Dermis lymphatic vessel endothelial cell (primary cell): ENCODE measurements around the gene LRIT3. TPM values are rescaled to one million over a fixed set of nuclear protein-coding genes. Genes with fewer than 3 reads are reported as not detected.

Experiments
- total RNA-seq: library from RNA; depleted of rRNA; stranded (reverse); fragments of >200 nt; gene quantifications from 2 replicates; pipeline ENCODE4 v1.2.1, GENCODE V29; 2014

Gene LRIT3
- not detected in 2 replicates for total RNA-seq

DNA sequence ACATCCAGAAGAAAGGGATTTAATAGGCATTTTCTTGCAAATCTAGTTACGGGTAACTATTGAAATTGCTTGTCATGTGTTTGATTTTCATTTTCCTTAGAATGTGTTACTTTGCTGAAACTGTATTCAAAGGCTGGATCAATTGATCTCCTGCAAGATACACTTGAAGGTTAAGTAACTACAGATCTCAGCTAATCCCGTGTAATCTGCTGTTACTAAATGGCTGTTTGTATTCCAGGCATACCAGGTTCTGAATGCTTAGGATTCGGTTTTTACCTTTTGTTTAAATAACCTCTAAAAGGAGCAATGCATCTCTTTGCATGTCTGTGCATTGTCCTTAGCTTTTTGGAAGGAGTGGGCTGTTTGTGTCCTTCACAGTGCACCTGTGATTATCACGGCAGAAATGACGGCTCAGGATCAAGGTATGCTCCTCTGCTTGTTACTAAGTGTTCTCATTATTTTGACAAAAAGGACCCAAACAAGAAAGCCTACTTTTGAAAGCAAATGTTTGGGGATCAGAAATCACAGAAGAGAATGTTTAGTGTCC is at the start of gene LRIT3:
Gene LRIT3 (plus strand): TSS at position 212 of the 547 bp plus-strand sequence. CDS start 95 bp downstream, at position 307.

DNA sequence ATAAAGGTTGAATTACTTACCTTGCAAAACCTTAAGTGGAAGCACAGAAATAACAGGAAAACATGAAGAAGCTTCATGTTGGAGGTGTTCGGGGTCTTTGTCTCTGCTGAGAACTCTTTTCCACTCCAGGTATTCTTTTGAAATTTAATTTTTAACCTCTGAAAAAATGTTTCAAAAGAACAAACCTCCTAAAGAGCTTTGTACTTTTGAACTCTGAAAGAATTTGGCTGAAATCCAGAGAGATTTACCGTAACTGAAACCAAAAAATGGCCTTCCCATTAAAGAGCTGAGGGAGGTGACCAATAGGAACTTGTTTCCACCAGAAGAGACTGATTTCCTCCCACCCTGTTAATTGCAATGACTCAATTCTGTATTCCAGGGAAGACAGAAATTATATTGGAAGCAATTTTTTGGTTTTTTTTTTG is 46.0 kb upstream of the LRIT3 start, which contains the start of gene CFI:
Gene CFI (minus strand): TSS at position 105 of the 425 bp plus-strand sequence. CDS start 28 bp downstream, at position 77.

DNA sequence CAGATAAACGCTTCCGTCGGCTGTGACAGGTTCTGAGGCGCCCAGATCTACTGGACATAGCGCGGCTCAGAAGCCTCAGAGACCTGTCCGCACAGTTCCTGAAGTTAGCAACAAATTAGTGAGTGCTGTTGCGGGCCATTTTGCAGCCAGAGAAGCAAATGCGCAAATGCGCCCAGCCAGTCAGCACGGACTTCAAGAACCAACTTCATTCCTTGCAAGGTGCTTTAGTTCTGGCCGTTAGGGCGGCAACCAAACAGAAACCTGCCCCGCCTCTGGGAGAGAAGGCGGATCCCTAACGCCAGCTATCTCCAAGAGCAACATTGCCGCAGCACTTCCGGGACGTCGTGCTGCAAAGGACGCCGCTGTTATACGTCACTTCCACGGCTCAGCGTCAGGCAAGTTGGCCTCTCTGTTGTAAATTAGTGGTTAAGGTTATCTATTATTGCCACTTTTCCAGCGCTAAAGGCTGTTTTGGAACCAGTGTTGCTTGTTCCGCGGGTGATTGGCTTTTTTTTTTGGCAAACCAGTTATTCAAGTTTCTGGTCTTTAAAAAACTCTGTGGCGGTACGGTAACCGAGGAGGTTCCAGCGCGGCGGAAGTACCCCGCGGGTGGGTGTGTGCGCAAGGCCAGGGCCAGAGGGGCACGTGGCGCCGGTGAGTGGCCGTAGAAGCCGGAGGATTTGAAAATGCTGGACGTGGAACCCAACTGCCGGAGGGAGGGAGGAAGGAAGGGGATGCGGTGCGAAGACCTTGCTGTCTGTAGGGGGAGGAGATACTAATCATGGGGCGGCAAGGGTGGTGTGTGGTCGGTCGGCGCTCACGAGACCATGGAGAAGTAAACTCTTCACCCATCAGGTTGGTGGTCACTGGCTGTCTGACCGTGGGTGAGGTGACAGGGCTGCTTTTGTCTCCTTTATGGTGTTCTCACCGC is 32.5 kb upstream of the LRIT3 start, which contains the start of gene GAR1:
Gene GAR1 (plus strand): TSS at position 612 of the 931 bp plus-strand sequence. CDS start 403 bp downstream, outside the sequence.

GRCh38 chr4:109827672-109828071 is 20.2 kb upstream of the LRIT3 start, which contains the start of gene RRH:
TSS of gene RRH (plus strand) at chr4:109827972. CDS start at chr4:109828028, 56 bp downstream.

GRCh38 chr4:109912706-109913595 is 65.0 kb downstream of the LRIT3 start, which contains the start of gene EGF:
TSS of gene EGF (plus strand) at chr4:109912883. CDS start at chr4:109913336, 453 bp downstream.

Other genes starting within 250 kb of the LRIT3 start
- 44.2 and 59.6 TPM in 2 replicates for gene CASP6, start 144.7 kb upstream of the LRIT3 start, total RNA-seq
- gene PLA2G12A, start 118.0 kb upstream of the LRIT3 start, total RNA-seq, result 9.3 and 9.5 TPM in 2 replicates
- gene CFI, start 46.1 kb upstream of the LRIT3 start, total RNA-seq, result 27.3 and 45.5 TPM in 2 replicates
- 2.7 and 3.7 TPM in 2 replicates for gene GAR1, start 32.3 kb upstream of the LRIT3 start, total RNA-seq
- not detected in 2 replicates for gene RRH, start 20.1 kb upstream of the LRIT3 start, total RNA-seq
- gene EGF, start 64.8 kb downstream of the LRIT3 start, total RNA-seq, result 0.09 and 0.33 TPM in 2 replicates